ENCODE data around the gene GPATCH1.

GPATCH1 gene

GRCh38 chr19:33161201-33161600, 80.2 kb downstream of the GPATCH1 start:
- TF ChIP-seq, protein P1, sequence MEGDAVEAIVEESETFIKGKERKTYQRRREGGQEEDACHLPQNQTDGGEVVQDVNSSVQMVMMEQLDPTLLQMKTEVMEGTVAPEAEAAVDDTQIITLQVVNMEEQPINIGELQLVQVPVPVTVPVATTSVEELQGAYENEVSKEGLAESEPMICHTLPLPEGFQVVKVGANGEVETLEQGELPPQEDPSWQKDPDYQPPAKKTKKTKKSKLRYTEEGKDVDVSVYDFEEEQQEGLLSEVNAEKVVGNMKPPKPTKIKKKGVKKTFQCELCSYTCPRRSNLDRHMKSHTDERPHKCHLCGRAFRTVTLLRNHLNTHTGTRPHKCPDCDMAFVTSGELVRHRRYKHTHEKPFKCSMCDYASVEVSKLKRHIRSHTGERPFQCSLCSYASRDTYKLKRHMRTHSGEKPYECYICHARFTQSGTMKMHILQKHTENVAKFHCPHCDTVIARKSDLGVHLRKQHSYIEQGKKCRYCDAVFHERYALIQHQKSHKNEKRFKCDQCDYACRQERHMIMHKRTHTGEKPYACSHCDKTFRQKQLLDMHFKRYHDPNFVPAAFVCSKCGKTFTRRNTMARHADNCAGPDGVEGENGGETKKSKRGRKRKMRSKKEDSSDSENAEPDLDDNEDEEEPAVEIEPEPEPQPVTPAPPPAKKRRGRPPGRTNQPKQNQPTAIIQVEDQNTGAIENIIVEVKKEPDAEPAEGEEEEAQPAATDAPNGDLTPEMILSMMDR (IDR thresholded peaks at IDR 0.05), result no peak

DNA sequence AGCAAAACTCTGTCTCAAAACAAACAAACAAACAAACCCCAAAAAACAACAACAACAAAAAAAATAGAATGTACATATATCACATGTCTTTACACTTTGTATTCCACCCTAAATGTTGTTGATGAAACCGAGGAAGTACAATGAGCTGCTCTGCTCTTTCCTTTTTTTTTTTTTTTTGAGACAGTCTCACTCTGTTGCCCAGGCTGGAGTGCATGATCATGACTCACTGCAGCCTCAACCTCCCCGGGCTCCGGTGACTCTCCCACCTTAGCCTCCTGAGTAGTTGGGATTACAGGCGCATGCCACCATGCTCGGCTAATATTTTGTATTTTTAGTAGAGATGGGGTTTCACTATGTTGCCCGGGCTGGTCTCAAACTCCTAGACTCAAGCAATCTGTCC, 82.5 kb downstream of the GPATCH1 start:
- TF ChIP-seq, protein P1 (IDR thresholded peaks at IDR 0.05), result no peak

- TF ChIP-seq, protein P1 (IDR thresholded peaks at IDR 0.05), result no peak
These were observed 86.5 kb downstream of the GPATCH1 start for GRCh38 chr19:33167438-33167837.

DNA sequence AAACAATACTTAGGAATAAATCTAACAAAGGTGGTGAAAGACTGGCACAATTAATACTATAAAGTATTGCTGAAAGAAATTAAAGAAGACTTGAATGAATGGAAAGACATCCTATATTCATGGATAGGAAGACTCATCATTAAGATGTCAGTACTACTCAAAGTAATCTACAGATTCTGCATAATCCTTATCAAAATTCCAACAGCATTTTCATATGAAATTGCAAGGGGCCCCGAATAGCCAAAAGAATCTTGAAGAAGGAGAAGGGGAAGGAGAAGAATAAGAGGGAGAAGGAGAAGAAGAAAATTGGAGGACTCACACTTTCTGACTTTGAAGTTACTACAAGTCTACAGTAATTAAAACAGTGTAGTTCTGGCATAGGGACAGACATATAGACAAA, 87.5 kb downstream of the GPATCH1 start:
- TF ChIP-seq, protein P1 (IDR thresholded peaks at IDR 0.05), result no peak

- TF ChIP-seq, protein P1 (IDR thresholded peaks at IDR 0.05), result no peak
These were observed 90.3 kb downstream of the GPATCH1 start for GRCh38 chr19:33171222-33171795.

GRCh38 chr19:33171916-33172359, 91.0 kb downstream of the GPATCH1 start:
- TF ChIP-seq, protein P1 (IDR thresholded peaks at IDR 0.05), result no peak

GRCh38 chr19:33174186-33174585, 93.2 kb downstream of the GPATCH1 start:
- TF ChIP-seq, protein P1 (IDR thresholded peaks at IDR 0.05), result no peak

Data from LNCAP (cell line).